DOHH2 (cell line): ENCODE results near the gene ENTPD1.
"Not testable (repeated sequence)": the region's sequence is repeated elsewhere in the genome, so short reads cannot be mapped to it uniquely, and the experiment has no call there.

Experiments used
- H3F3A ChIP-seq: fragments of 200-600 bp; sonication (generic), shearing (Covaris generic); 2 replicates; pipeline ENCODE4 v1.6.0; 2016; ENCODE audit warnings: antibody characterized with exemption, mild to moderate bottlenecking; ENCODE audit not compliant: control insufficient read depth, insufficient read depth
- H3K27ac ChIP-seq: fragments of 200-600 bp; sonication (generic); 2 replicates; pipeline ENCODE4 v1.5.1; 2014; ENCODE audit warnings: low read depth, mild to moderate bottlenecking, low read length, moderate library complexity
- H3K27me3 ChIP-seq: fragments of 200-600 bp; sonication (generic); 2 replicates; pipeline ENCODE4 v1.6.1; 2014; ENCODE audit warnings: mild to moderate bottlenecking, low read length, mixed read lengths; ENCODE audit not compliant: control insufficient read depth
- H3K36me3 ChIP-seq: fragments of 200-600 bp; sonication (generic); 2 replicates; pipeline ENCODE4 v1.6.1; 2014; ENCODE audit warnings: mild to moderate bottlenecking, low read length, moderate library complexity, mixed read lengths; ENCODE audit not compliant: control insufficient read depth
- H3K4me1 ChIP-seq: fragments of 200-600 bp; sonication (generic); 2 replicates; pipeline ENCODE4 v1.6.1; 2014; ENCODE audit warnings: mild to moderate bottlenecking, low read length, mixed read lengths; ENCODE audit not compliant: control insufficient read depth
- H3K4me2 ChIP-seq: fragments of 200-600 bp; sonication (generic); 2 replicates; pipeline ENCODE4 v1.6.0; 2014; ENCODE audit warnings: mild to moderate bottlenecking, low read length, moderate library complexity
- H3K4me3 ChIP-seq: fragments of 200-600 bp; sonication (generic); 2 replicates; pipeline ENCODE4 v1.5.1; 2014; ENCODE audit warnings: mild to moderate bottlenecking, low read length, mixed read lengths
- H3K79me2 ChIP-seq: fragments of 200-600 bp; sonication (generic); 2 replicates; pipeline ENCODE4 v1.6.1; 2014; ENCODE audit warnings: mild to moderate bottlenecking, low read length, mixed read lengths; ENCODE audit not compliant: control insufficient read depth
- H3K9me2 ChIP-seq: fragments of 200-600 bp; sonication (generic); replicated peaks from 2 replicates; pipeline ENCODE4 v1.6.1; 2014; ENCODE audit warnings: mild to moderate bottlenecking, low read length, mixed read lengths; ENCODE audit not compliant: control insufficient read depth
- H3K9me3 ChIP-seq: fragments of 200-600 bp; sonication (generic); 2 replicates; pipeline ENCODE4 v1.6.1; 2014; ENCODE audit warnings: antibody characterized with exemption, low read length, mixed read lengths; ENCODE audit not compliant: control insufficient read depth, insufficient read depth
- H4K20me1 ChIP-seq: fragments of 200-600 bp; sonication (generic); 2 replicates; pipeline ENCODE4 v1.6.0; 2014; ENCODE audit warnings: low read depth, mild to moderate bottlenecking, antibody characterized with exemption, low read length, moderate library complexity; ENCODE audit not compliant: control insufficient read depth, insufficient read depth
- CTCF ChIP-seq: fragments of 200-600 bp; sonication (generic); IDR thresholded peaks from one replicate; pipeline ENCODE4 v1.5.1; 2014; ENCODE audit warnings: antibody characterized with exemption, mild to moderate bottlenecking, low read depth, low read length; ENCODE audit not compliant: poor library complexity, severe bottlenecking
- EZH2phosphoT487 ChIP-seq: fragments of 200-600 bp; sonication (generic); IDR thresholded peaks from 2 replicates; pipeline ENCODE4 v1.6.1; 2017; ENCODE audit warnings: borderline replicate concordance, mild to moderate bottlenecking, antibody characterized with exemption, low read length, moderate library complexity, mixed read lengths

The ENTPD1 gene

GRCh38 chr10:95909561-95909960, 153.6 kb downstream of the ENTPD1 start:
- H3K27me3 ChIP-seq = peaks cover 7% of the 10 kb centered on the region
- no peaks in the 10 kb centered on the region for H3K9me3 ChIP-seq
- no peaks in the 10 kb centered on the region for H3K9me2 ChIP-seq
- H4K20me1 ChIP-seq = no peaks in the 10 kb centered on the region
- peaks cover 3% of the 10 kb centered on the region; the same call in 1 of the 2 replicates for H3K36me3 ChIP-seq
- H3F3A ChIP-seq = no peaks in the 10 kb centered on the region
- no peak overlapping the region for H3K27ac ChIP-seq
- no peak overlapping the region for H3K4me3 ChIP-seq
- no peak overlapping the region for H3K4me2 ChIP-seq
- H3K4me1 ChIP-seq = peaks cover 10% of the 10 kb centered on the region
- TF ChIP-seq EZH2phosphoT487 (no peak), CTCF (no peak)
- H3K79me2 ChIP-seq = peaks cover 3% of the 10 kb centered on the region; the same call in 1 of the 2 replicates

- not testable (repeated sequence) for H4K20me1 ChIP-seq, H3F3A ChIP-seq, H3K79me2 ChIP-seq, H3K9me2 ChIP-seq, H3K27ac ChIP-seq, H3K4me3 ChIP-seq, H3K27me3 ChIP-seq, H3K36me3 ChIP-seq, H3K4me2 ChIP-seq, H3K4me1 ChIP-seq, H3K9me3 ChIP-seq
Observed at GRCh38 chr10:95916039-95916438, 160.1 kb downstream of the ENTPD1 start.
